Erythroblast (primary cell): Measurements from ENCODE around the gene SOCS6.

Experiments used
- GATA1 ChIP-seq: IDR thresholded peaks from 2 replicates; pipeline ENCODE4 v1.6.1; 2011; ENCODE audit warnings: low read depth, mild to moderate bottlenecking, control low read depth, low read length, moderate library complexity
- POLR2A ChIP-seq: IDR thresholded peaks from 2 replicates; pipeline ENCODE4 v1.6.1; 2011; ENCODE audit warnings: mild to moderate bottlenecking, low read length

GRCh38 chr18:70276416-70277191, 12.2 kb upstream of the SOCS6 start:
- TF ChIP-seq POLR2A (no peak), GATA1 (no peak)
